BE2C (cell line): ENCODE results near the gene OR4X1.

Source experiments
- DNase-seq: peaks from one replicate; pipeline ENCODE4 v3.0.0-alpha.2; 2020
- H3K27me3 ChIP-seq: fragments of 250-450 bp; sonication (Bioruptor Pico); 2 replicates; pipeline ENCODE4 v1.5.1; 2020; ENCODE audit warnings: mild to moderate bottlenecking
- H3K36me3 ChIP-seq: fragments of 250-450 bp; sonication (Bioruptor Pico); 2 replicates; pipeline ENCODE4 v1.5.1; 2020; ENCODE audit warnings: mild to moderate bottlenecking
- H3K4me1 ChIP-seq: fragments of 250-450 bp; sonication (Bioruptor Pico); 2 replicates; pipeline ENCODE4 v1.5.1; 2020
- H3K4me3 ChIP-seq: 2 replicates; pipeline ENCODE4 v1.5.1; 2011; ENCODE audit warnings: low read depth, low read length
- H3K9me3 ChIP-seq: fragments of 250-450 bp; sonication (Bioruptor Pico); 2 replicates; pipeline ENCODE4 v1.5.1; 2020
- TF ChIP-seq, protein P1 (sequence below): IDR thresholded peaks from 2 replicates; pipeline ENCODE4 v1.5.1; 2012; ENCODE audit warnings: mild to moderate bottlenecking, low read depth, low read length

The OR4X1 gene

DNA sequence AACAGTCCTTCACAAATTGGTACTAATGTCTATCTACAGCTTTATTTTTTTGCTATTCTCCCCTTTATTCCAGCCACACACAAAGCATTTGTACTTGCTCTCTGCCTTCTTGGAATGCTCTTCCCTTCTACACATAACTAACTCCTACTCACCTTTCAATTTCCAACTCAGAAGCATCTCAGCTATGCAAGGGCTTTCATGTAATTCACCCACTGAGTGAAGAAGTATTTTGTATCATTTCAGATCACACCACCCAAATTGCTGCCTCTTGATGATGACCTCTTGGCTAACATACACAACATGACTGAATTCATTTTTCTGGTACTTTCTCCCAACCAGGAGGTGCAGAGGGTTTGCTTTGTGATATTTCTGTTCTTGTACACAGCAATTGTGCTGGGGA lies 18.9 kb upstream of the OR4X1 start, which contains the start of gene OR4X2:
TSS of gene OR4X2 (plus strand) at position 301 of the 400 bp plus-strand sequence. CDS start at position 301, 0 bp downstream.
- no peaks in the 10 kb centered on the region for H3K36me3 ChIP-seq
- no peak for DNase-seq
- no peaks in the 10 kb centered on the region for H3K27me3 ChIP-seq
- H3K4me1 ChIP-seq: no peaks in the 10 kb centered on the region
- no peaks in the 10 kb centered on the region for H3K9me3 ChIP-seq
- TF ChIP-seq, protein P1, sequence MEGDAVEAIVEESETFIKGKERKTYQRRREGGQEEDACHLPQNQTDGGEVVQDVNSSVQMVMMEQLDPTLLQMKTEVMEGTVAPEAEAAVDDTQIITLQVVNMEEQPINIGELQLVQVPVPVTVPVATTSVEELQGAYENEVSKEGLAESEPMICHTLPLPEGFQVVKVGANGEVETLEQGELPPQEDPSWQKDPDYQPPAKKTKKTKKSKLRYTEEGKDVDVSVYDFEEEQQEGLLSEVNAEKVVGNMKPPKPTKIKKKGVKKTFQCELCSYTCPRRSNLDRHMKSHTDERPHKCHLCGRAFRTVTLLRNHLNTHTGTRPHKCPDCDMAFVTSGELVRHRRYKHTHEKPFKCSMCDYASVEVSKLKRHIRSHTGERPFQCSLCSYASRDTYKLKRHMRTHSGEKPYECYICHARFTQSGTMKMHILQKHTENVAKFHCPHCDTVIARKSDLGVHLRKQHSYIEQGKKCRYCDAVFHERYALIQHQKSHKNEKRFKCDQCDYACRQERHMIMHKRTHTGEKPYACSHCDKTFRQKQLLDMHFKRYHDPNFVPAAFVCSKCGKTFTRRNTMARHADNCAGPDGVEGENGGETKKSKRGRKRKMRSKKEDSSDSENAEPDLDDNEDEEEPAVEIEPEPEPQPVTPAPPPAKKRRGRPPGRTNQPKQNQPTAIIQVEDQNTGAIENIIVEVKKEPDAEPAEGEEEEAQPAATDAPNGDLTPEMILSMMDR: no peak
- H3K4me3 ChIP-seq: no peak within 1 kb of the TSS

GRCh38 chr11:48248902-48249301 lies 14.8 kb upstream of the OR4X1 start:
- TF ChIP-seq, protein P1: no peak
- H3K36me3 ChIP-seq: no peaks in the 10 kb centered on the region
- no peak for DNase-seq

GRCh38 chr11:48261600-48261999 lies 2.1 kb upstream of the OR4X1 start:
- TF ChIP-seq, protein P1: no peak
- H3K9me3 ChIP-seq: no peaks in the 10 kb centered on the region
- DNase-seq: no peak

More at GRCh38 chr11:48248902-48249301, 14.8 kb upstream of the OR4X1 start:
- H3K27me3 ChIP-seq: no peaks in the 10 kb centered on the region
- H3K4me3 ChIP-seq: no peak overlapping the region
- no peaks in the 10 kb centered on the region for H3K4me1 ChIP-seq
- no peaks in the 10 kb centered on the region for H3K9me3 ChIP-seq

GRCh38 chr11:48270621-48271020 lies 7.0 kb downstream of the OR4X1 start:
- Histone ChIP-seq H3K9me3 (no peaks in the 10 kb centered on the region), H3K36me3 (no peaks in the 10 kb centered on the region), H3K4me3 (no peak overlapping the region), H3K27me3 (no peaks in the 10 kb centered on the region), H3K4me1 (no peaks in the 10 kb centered on the region)
- DNase-seq: no peak
- TF ChIP-seq, protein P1: no peak

More at GRCh38 chr11:48261600-48261999, 2.1 kb upstream of the OR4X1 start:
- Histone ChIP-seq H3K36me3 (no peaks in the 10 kb centered on the region), H3K4me1 (no peaks in the 10 kb centered on the region), H3K4me3 (no peak overlapping the region), H3K27me3 (no peaks in the 10 kb centered on the region)

GRCh38 chr11:48272606-48273005 lies 8.9 kb downstream of the OR4X1 start:
- DNase-seq: no peak
- H3K4me3 ChIP-seq: no peak overlapping the region
- TF ChIP-seq, protein P1: no peak
- no peaks in the 10 kb centered on the region for H3K4me1 ChIP-seq
- H3K9me3 ChIP-seq: no peaks in the 10 kb centered on the region
- H3K36me3 ChIP-seq: no peaks in the 10 kb centered on the region
- H3K27me3 ChIP-seq: no peaks in the 10 kb centered on the region

DNA sequence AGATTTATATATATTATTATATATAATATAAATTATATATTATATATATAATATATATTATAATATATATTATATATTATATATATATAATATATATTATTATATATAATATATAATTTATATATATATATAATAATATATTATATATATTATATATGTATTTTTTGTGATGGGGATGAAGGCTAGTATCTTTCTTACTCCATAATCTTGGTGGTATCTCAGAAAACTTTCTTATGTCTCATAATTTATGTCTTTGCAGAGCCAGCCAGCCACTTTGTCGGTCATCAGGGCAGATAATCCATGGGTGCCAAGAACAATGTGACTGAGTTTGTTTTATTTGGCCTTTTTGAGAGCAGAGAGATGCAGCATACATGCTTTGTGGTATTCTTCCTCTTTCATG lies 42.3 kb downstream of the OR4X1 start, which contains the start of gene OR4S1:
TSS of gene OR4S1 (plus strand) at position 301 of the 400 bp plus-strand sequence. CDS start at position 301, 0 bp downstream.
- no peak for DNase-seq
- Histone ChIP-seq H3K9me3 (no peaks in the 10 kb centered on the region), H3K4me3 (no peak within 1 kb of the TSS), H3K27me3 (no peaks in the 10 kb centered on the region), H3K36me3 (no peaks in the 10 kb centered on the region), H3K4me1 (no peaks in the 10 kb centered on the region)
- TF ChIP-seq, protein P1: no peak
